SK-N-MC (cell line): ENCODE data around the gene AUNIP.

Source experiments
- EZH2 ChIP-seq: fragments of 200-600 bp; sonication (generic); IDR thresholded peaks from one replicate; pipeline ENCODE4 v1.6.1; 2017; ENCODE audit warnings: antibody characterized with exemption
- POLR2AphosphoS5 ChIP-seq: IDR thresholded peaks from 2 replicates; pipeline ENCODE4 v1.6.1; 2012; ENCODE audit warnings: mild to moderate bottlenecking, low read depth, low read length, borderline replicate concordance

DNA sequence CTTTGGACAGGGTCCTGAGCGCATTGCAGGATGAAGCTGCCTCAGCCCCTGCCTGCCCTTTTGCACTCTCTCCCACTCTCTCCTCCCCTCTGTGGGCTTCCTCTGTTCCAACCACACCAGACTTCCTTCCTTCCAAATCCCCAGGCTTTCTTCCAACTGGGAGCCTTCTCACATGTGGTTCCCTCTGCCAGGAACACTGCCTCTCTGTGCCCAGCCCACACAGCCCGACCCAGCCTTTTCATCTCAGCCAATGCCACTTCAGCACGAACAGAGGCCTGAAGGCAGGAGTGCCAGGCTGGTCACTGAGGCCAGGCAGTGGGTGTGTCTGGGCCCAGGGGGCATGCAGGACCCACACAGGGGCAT, 53.4 kb downstream of the AUNIP start:
- TF ChIP-seq POLR2AphosphoS5 (no peak), EZH2 (no peak)
